GM15510 (cell line): Measurements from ENCODE around the gene LRIT2.

Experiments
- POLR2A ChIP-seq: IDR thresholded peaks from 3 replicates; pipeline ENCODE4 v1.6.1; 2011; ENCODE audit warnings: borderline replicate concordance; ENCODE audit not compliant: insufficient read length; ENCODE audit errors: extremely low read depth

Gene LRIT2

DNA sequence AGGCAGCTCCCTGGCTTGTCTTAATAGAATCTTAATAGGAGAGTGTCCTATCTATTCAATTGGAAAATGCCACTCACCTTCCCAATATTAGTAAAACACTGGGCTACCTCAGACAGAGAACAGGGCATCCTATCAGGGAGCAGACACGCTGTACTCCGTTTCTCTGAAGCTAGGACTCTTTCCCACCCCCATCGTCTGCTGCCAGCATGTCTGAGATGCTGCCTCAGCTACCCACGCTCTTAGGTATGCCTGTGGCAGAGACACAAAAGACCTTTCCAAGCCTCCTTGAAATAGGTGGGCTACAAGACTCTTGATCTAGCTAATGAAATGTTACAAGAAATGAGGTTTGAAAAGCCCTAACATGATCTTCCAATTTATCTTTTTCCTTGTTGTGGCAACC, 2.5 kb upstream of the LRIT2 start:
- TF ChIP-seq POLR2A, result no peak

DNA sequence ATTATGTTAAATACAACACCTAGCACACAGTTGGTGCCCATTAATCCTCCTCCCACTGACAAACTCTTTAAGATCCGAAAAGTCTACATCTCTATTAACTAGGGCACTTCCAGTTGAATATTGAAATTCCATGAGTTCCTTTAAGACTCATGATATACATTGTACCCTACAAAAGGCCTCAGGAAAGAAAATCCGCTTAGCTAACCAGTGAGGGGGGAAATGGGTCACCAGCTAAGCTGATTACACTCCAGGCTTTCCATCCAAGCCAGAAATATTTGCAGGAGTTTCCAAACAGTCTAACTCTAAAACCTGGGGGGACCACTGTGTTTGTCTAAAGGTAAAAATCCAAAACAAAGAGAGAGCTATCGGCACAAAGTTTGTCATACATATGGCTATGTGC, 1.3 kb upstream of the LRIT2 start:
- TF ChIP-seq POLR2A, result no peak

DNA sequence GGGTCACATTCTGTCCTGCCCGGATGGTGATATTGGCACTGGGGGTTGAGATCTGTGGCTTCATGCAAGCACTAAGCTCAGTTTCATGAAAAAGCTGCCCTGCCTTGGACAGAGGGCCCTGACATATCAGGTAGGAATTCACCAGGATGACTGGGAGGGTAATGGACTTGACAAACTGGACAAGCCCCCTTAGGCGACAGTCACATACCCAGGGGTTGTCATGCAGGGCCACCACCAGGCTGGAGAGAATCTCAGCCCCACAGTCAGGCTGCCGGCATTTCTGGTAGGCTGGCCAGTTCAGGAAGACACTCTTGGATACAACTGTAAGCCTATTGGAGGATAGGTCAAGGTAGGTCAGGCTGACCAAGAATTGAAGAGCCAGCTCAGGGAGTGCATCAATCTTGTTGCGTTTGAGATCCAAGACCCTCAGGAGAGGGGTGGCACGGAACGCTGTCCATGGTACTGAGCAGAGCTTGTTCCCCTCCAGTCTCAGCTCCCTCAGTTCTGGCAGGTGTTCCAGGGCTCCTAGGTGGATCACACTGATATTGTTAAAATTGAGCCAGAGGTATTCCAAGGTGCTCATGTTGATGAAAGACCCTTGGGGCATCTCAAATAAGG, 824 bp downstream of the LRIT2 start:
- no peak for TF ChIP-seq POLR2A

DNA sequence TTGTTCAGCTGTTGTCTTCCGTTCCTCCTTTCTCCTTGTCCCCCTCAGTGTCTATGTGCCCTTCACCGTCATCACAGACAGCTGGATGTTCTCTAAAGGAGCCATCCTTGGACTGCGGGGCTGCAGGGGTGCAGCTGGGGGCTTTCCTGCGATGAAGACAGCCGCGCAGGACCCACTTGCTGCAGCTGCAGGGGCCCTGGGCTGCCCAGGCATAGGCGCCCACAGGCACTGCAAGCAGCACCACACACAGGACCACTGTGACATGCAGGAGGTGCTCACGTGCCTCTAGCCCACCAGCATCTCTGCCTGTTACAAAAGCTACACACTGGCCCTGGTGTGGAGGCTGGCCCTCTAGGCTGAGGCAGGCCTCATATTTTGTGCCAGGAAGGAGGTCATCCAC, 3.4 kb downstream of the LRIT2 start:
- no peak for TF ChIP-seq POLR2A

DNA sequence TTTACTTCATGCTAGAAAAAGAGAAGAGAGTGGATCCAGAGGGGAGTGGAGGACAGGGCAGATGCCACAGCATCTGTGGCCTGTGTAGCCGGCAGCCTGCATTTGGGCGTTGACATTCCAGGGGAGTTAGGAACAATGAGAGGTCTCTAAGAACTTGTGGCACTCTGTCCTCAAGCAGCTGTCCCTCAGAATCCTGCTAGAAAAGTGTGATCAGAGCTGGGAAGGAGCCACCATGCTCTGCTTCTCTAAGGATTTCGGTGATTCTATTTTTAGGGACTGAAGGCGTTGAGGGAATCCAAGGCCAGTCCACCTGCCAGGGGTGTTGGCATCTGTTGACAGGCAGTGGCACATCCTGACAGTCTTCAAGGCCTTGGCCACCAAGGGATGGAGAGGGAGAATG, 7.6 kb downstream of the LRIT2 start:
- no peak for TF ChIP-seq POLR2A

DNA sequence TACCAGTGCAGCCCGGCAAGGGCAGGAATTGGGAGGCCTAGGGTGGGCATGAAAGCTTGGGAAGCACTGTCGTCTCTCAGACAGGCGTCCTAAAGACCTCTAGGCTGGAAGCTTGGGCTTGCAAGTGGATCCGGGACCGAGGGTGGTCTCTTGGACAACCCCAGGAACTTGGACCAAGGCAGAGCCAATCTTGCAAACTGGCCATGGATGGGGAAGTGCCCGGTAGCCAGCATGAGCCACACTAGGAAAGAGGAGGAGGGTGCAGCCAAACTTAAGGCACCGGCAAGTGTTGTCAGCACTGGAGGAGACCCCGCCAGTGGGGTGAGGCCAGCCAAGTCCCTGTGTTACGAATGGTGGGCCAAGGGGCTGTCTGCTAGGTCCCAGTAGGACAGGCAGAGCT, 8.5 kb downstream of the LRIT2 start:
- no peak for TF ChIP-seq POLR2A

DNA sequence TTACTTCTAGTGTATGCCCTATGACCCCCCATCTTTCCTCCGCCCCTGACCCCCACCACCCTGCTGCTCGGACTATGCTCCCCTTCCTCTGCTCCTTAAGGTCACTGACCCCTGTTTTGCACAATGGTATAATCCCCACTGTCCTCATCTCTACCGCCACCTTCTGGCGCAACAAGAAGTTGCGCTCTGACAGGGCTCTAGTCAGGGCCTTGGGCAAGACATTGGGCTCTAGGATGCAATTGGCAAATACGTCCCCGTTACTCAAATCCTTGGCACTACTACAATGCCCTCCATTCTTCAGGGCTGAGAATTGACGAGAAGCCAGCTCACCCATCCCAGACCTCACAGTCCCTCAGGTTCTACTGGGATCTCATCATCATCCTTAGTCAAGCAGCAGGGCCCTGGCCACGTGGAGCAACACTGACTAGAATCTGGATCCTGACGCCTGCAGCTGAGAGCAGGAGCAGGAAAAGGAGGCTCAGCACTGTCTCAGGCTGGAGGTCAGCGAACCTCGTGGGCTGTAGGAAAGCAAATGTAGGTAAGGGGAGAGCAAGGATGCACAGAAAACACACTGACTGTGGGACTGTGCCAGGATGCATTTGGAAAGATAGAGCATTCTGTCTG, 10.6 kb downstream of the LRIT2 start:
- TF ChIP-seq POLR2A, result no peak

DNA sequence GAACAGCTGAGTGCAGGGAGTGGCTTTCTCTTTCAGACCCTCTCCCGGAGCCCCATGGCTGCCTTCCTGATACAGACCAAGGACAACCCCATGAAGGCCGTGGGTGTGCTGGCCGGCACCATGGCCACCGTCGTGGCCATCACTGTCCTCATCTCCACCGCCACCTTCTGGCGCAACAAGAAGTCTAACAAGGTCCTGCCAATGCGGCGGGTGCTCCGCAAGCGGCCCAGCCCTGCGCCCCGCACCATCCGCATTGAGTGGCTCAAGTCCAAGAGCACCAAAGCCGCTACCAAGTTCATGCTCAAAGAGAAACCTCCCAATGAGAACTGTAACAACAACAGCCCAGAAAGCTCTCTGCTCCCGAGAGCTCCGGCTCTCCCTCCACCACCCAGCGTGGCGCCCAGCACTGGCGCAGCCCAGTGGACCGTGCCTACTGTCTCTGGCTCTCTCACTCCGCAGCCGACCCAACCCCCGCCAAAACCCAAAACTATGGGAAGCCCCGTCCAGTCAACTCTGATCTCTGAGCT, 11.2 kb downstream of the LRIT2 start:
- TF ChIP-seq POLR2A, result no peak

DNA sequence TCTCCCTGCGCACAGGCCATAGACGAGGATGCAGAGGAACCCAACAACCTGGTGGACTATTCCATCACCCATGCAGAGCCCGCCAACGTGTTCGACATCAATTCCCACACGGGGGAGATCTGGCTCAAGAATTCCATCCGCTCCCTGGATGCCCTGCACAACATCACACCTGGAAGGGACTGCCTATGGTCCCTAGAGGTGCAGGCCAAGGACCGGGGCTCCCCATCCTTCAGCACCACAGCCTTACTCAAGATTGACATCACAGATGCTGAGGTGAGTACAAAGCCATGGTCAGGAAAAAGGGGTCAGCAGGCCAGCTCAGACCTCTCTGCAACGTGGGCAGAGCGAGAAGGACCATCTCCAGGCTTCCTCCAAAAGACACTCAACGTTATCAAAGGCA, 12.3 kb downstream of the LRIT2 start:
- no peak for TF ChIP-seq POLR2A

DNA sequence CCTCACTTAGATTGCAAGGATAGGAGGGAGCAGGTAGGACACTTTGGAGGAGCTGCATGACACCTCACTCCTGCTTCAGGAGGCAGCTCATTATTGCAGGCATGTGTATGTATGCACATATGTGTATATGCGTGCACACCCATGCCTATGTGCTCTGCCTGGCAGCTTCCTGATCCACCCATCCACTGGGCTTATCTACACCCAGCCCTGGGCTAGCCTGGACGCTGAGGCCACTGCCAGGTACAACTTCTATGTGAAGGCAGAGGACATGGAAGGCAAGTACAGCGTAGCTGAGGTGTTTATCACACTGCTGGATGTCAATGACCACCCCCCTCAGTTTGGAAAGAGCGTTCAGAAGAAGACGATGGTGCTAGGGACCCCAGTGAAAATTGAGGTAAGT, 13.3 kb downstream of the LRIT2 start:
- no peak for TF ChIP-seq POLR2A

DNA sequence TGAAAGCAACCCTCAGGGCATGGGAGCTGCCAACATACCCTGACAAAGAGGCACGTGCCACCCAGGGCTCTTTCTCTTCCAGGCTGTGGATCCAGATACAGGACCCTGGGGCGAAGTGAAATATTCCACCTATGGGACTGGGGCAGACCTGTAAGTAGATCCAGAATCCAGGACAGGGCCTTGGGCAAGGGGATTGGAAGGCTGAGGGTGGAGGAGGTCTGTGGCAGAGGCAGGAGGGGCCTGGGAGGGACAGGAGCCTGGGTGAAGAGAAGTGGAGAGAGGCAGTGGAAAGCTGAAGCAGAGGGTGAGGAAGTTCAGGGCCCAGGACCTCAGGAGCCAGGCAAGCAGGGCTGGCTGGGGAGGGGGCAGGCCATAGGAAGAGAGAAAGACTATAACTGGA, 13.8 kb downstream of the LRIT2 start:
- TF ChIP-seq POLR2A, result no peak

DNA sequence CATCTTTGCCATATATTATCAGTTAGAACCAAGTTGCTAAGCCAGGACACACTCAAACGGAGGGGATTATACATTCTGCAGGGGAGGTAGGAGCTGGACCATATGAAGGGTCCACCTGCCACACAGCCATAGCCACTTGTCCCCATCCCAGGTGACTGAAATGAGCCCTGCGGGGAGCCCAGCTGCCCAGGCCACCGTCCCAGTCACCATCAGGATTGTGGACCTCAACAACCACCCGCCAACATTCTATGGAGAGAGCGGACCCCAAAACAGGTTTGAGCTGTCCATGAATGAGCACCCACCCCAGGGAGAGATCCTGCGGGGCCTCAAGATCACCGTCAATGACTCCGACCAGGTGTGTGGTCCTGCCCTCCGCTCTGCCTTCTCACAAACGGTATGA, 17.3 kb downstream of the LRIT2 start:
- TF ChIP-seq POLR2A, result no peak

DNA sequence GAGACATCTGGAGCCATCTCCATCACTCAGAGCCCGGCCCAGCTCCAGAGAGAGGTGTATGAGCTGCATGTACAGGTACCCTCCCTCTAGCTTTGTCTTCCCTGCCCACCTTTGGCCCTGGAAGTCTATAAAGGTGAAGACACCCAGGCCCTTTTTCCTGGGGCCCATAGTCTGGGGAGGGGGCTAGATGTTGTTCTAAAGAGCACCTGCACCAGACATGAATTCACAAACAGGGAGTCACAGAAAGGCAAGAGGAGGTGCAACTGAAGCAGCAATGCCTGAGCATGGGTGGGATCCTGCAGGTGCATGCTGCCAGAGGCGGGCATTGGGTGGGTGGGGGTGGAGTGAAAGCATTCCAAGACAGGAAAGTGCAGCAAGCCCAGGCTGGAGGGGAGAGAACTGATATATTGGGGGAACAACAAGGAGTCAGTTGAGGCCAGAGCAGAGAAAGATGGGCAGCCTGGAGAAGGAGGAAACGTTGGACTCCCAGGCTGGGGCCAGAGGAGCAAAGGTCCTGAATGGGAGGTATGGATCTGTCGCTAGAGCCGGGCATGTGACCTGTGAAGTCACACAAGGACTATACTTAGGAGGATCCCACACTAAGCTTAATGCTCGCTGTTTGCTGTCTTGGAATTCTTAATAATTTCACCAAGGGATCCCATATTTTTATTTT, 19.4 kb downstream of the LRIT2 start:
- TF ChIP-seq POLR2A, result no peak

DNA sequence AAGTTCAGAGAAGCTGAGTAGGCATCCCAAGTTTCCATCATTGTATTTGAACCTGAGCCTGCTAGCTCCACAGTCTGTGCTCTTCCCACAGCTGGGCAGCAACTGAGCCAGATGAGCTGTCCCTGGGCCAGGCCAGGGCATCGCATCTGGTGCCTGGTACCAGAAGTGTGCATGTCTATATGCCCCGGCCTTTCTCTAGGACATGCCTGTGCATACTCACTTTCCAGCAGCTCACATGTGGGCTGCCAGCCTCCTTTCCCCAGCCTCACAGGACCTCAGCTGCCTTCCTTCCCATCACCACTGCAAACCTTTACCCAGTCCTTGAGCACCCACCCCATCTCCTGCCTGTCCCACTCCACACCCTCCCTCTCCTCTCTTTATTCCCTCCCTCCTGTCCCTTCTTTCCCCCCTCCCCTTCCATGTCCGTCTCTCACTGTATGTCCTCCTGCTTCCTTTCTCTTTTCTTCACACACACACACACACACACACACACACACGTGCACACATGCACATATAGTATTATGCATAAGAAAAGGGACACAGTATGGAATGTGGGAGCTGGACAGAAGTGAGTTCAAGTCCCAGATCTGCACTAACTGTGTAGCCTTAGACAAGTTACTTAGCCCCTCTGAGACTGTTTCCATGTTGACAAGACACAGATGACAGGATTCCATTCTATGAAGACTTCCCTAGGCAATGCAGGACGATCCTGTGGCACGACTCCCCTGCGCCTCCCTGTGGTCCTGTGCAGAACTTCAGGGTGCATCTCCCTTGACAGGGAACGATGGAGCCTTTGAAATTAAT, 20.1 kb downstream of the LRIT2 start:
- no peak for TF ChIP-seq POLR2A

DNA sequence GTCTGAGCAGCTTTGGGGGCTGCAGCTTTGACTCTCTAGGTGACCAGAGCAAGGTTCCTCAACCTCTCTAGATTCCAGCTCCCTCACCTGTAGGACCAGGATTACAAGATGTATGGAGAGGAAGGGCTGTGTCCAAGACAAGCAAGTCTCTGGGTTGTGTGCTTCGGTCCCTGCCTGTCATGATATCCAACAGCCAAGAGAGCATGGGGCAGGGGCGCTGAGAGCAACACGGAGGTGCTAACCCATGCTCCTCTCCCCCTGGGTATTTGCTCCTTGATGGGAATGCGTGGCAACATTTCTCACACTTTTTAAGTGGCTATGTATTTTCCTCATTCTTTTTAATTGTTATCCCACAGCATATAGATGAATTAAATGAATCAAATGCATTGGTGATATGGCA, 20.7 kb downstream of the LRIT2 start:
- no peak for TF ChIP-seq POLR2A
